ENCODE measurements around the gene CTU2.

- TF ChIP-seq CTCF (conservative IDR thresholded peaks at IDR 0.05; ENCODE audit: low read depth, low read length) (peak; percentile 13; the same call in 1 of the 2 replicates), RAD21 (IDR thresholded peaks at IDR 0.05; ENCODE audit: low read length) (no peak), NFE2L2 (IDR thresholded peaks at IDR 0.05; ENCODE audit: low read depth, low read length) (no peak), BHLHE40 (IDR thresholded peaks at IDR 0.05; ENCODE audit: low read depth, low read length) (no peak), POLR2A (IDR thresholded peaks at IDR 0.05; ENCODE audit: low read depth, low read length) (no peak), RCOR1 (IDR thresholded peaks at IDR 0.05; ENCODE audit: insufficient replicate concordance, low read length) (no peak), USF2 (IDR thresholded peaks at IDR 0.05; ENCODE audit: low read depth, low read length) (no peak), MAFK (IDR thresholded peaks at IDR 0.05; ENCODE audit: low read depth, low read length) (no peak)
Measured at GRCh38 chr16:88697831-88698615, 8.3 kb upstream of the CTU2 start.

Measured in IMR-90 (cell line).